GM12872 (cell line): ENCODE measurements around the gene PDGFB.

Experiments
- TF ChIP-seq, protein P1 (sequence below): IDR thresholded peaks from 3 replicates; pipeline ENCODE4 v1.5.1; 2011; ENCODE audit warnings: low read depth, mild to moderate bottlenecking, low read length, moderate library complexity; ENCODE audit not compliant: insufficient read depth

The PDGFB gene

DNA sequence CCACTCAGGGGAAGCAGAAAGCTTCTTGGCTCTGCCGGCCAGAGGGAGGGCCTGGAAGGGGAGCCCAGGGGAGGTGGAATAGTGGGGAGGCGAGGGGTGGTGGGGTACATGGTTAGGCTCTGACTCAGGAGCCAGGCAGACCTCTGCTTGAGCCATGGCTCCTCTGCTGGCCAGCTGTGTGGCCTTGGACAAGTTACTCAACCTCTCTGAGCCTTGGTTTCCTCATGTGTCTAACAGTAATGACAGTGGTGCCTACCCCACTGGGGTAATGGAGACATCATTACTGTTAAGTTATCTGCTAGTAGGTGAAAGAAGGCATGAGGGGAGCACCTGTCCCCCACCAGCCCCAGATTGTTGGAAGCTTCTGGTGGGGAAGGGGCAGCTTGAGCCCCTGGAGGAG is 12.2 kb upstream of the PDGFB start:
- TF ChIP-seq, protein P1, sequence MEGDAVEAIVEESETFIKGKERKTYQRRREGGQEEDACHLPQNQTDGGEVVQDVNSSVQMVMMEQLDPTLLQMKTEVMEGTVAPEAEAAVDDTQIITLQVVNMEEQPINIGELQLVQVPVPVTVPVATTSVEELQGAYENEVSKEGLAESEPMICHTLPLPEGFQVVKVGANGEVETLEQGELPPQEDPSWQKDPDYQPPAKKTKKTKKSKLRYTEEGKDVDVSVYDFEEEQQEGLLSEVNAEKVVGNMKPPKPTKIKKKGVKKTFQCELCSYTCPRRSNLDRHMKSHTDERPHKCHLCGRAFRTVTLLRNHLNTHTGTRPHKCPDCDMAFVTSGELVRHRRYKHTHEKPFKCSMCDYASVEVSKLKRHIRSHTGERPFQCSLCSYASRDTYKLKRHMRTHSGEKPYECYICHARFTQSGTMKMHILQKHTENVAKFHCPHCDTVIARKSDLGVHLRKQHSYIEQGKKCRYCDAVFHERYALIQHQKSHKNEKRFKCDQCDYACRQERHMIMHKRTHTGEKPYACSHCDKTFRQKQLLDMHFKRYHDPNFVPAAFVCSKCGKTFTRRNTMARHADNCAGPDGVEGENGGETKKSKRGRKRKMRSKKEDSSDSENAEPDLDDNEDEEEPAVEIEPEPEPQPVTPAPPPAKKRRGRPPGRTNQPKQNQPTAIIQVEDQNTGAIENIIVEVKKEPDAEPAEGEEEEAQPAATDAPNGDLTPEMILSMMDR, result no peak

- TF ChIP-seq, protein P1, result no peak
Observed at GRCh38 chr22:39256186-39256552, 11.4 kb upstream of the PDGFB start.

- TF ChIP-seq, protein P1, result no peak
Observed at GRCh38 chr22:39255449-39256185, 10.8 kb upstream of the PDGFB start.

GRCh38 chr22:39254789-39255298 is 10.1 kb upstream of the PDGFB start:
- TF ChIP-seq, protein P1, result no peak

DNA sequence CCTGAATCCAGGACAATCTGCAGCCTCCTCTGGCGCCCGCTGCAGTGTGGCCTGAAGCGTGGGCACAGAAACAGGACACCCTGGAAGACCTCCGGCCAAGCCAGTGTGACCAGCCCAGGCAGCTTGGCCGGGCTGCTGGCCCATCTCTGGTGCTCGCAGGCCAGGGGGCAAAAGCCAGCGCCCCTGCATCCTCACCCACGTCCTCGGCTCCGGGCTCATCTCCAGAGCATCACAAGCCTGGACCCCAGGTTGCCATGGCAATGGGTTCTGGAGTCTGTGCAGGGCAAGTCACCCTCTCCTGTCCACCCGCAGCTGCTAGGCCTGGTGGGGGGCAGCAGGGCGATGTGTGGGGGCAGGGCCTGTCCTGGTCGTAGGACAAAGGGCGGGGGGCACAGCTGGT is 9.3 kb upstream of the PDGFB start:
- TF ChIP-seq, protein P1, result no peak

GRCh38 chr22:39253435-39254070 is 8.8 kb upstream of the PDGFB start:
- TF ChIP-seq, protein P1, result no peak

- TF ChIP-seq, protein P1, result no peak
Observed at GRCh38 chr22:39252461-39253434, 8.0 kb upstream of the PDGFB start.
